ENCODE data around the gene RABL6.

- TF ChIP-seq CTCF (conservative IDR thresholded peaks at IDR 0.05 in 1 of 2, IDR thresholded peaks at IDR 0.05 in 1 of 2; ENCODE audit: low read depth in 1 of 2, low read length in 2 of 2) (no peak), EZH2 (IDR thresholded peaks at IDR 0.05; ENCODE audit: low read length, missing control alignments) (no peak)
These were observed 31.7 kb downstream of the RABL6 start for GRCh38 chr9:136839229-136840139.
